ENCODE data around the gene JMJD4. TPM values are rescaled to one million over a fixed set of nuclear protein-coding genes. Genes with fewer than 3 reads are reported as not detected.

JMJD4 gene
- total RNA-seq, 1 experiment from 2014 or later, result 27.1 TPM

DNA sequence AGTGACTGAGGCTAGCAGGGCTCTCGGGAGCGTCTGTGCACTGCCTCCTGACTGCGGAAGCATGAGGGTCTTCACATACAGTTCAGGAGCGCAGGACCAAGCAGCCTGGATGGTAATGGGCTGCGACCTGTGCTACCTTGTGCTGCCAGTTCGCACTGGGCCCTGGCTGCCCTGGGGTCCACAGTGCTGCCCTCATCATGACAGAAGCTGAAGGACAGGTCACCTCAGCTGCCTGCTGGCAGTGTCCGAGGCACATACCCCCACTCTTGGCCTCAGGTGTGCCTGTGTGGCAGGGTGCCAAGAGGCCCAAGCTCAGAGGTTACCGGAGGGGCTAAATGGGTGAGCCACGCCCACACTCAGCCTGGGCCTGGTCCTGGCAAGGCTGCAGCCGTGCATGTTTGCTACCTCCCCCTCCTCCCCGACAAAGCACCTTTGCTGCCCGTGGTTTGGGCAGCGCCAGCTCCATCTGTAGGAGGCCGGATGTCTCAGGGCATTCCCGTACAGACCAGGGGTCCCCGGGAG is 4.4 kb downstream of the JMJD4 start:
- Histone ChIP-seq H3K4me3 (ENCODE audit: low read depth, low read length) (no peak overlapping the region), H3K27me3 (replicated peaks; ENCODE audit: control insufficient read depth, insufficient read depth, low read length) (no peaks in the 10 kb centered on the region), H3K9me3 (0 out of 2 replicates have a peak, but pooled peaks cover 4% of the 10 kb centered on the region), H3K4me1 (peaks cover 15% of the 10 kb centered on the region), H3K36me3 (ENCODE audit: control insufficient read depth, insufficient read depth, low read length) (0 out of 2 replicates have a peak, but pooled peaks cover 3% of the 10 kb centered on the region)
- no TSS peak for BruUV-seq (replicated peaks)
- no peak for DNase-seq
- TF ChIP-seq, protein P1, sequence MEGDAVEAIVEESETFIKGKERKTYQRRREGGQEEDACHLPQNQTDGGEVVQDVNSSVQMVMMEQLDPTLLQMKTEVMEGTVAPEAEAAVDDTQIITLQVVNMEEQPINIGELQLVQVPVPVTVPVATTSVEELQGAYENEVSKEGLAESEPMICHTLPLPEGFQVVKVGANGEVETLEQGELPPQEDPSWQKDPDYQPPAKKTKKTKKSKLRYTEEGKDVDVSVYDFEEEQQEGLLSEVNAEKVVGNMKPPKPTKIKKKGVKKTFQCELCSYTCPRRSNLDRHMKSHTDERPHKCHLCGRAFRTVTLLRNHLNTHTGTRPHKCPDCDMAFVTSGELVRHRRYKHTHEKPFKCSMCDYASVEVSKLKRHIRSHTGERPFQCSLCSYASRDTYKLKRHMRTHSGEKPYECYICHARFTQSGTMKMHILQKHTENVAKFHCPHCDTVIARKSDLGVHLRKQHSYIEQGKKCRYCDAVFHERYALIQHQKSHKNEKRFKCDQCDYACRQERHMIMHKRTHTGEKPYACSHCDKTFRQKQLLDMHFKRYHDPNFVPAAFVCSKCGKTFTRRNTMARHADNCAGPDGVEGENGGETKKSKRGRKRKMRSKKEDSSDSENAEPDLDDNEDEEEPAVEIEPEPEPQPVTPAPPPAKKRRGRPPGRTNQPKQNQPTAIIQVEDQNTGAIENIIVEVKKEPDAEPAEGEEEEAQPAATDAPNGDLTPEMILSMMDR (IDR thresholded peaks at IDR 0.05; ENCODE audit: insufficient read depth in 1 of 2, low read depth in 1 of 2, low read length in 1 of 2, severe bottlenecking in 1 of 2, unreplicated experiment in 1 of 2), result peak in 1 of 2 experiments; percentile 7
- intact Hi-C loops (cut with micrococcal nuclease; ENCODE audit: unreplicated experiment), result no loop called here
- Mint-ChIP-seq H3K27me3 (ENCODE audit: insufficient read depth, unreplicated experiment) (no peaks in the 10 kb centered on the region), H3K9me3 (ENCODE audit: unreplicated experiment) (no peaks in the 10 kb centered on the region), H3K4me3 (ENCODE audit: unreplicated experiment) (no peak overlapping the region), H3K36me3 (ENCODE audit: insufficient read depth, unreplicated experiment) (peaks cover 31% of the 10 kb centered on the region), H3K4me1 (ENCODE audit: low read depth, unreplicated experiment) (peaks cover 6% of the 10 kb centered on the region), H3K27ac (ENCODE audit: unreplicated experiment) (no peak overlapping the region)
- ChIA-PET CTCF (no interaction called here), POLR2A (no interaction called here)

GRCh38 chr1:227729881-227730629 is 5.0 kb downstream of the JMJD4 start:
- Histone ChIP-seq H3K27me3 (replicated peaks; ENCODE audit: control insufficient read depth, insufficient read depth, low read length) (no peaks in the 10 kb centered on the region), H3K4me1 (peaks cover 15% of the 10 kb centered on the region), H3K4me3 (ENCODE audit: low read depth, low read length) (no peak overlapping the region), H3K36me3 (ENCODE audit: control insufficient read depth, insufficient read depth, low read length) (0 out of 2 replicates have a peak, but pooled peaks cover 3% of the 10 kb centered on the region), H3K9me3 (0 out of 2 replicates have a peak, but pooled peaks cover 4% of the 10 kb centered on the region)
- ChIA-PET POLR2A (no interaction called here), CTCF (no interaction called here)
- TF ChIP-seq, protein P1 (IDR thresholded peaks at IDR 0.05; ENCODE audit: insufficient read depth in 1 of 2, low read depth in 1 of 2, low read length in 1 of 2, severe bottlenecking in 1 of 2, unreplicated experiment in 1 of 2), result peak; percentile 59 to 67
- intact Hi-C loops (cut with micrococcal nuclease; ENCODE audit: unreplicated experiment), result loop anchor here (10.0 kb wide), 1 partner anchor 245 kb away; no protein-coding TSS in a partner anchor
- H3K4me3 Mint-ChIP-seq (ENCODE audit: unreplicated experiment), result peak overlapping the region; percentile 29
- no peaks in the 10 kb centered on the region for H3K27me3 Mint-ChIP-seq (ENCODE audit: insufficient read depth, unreplicated experiment)
- peaks cover 29% of the 10 kb centered on the region for H3K36me3 Mint-ChIP-seq (ENCODE audit: insufficient read depth, unreplicated experiment)
- BruUV-seq (replicated peaks), result no TSS peak
- no peaks in the 10 kb centered on the region for H3K9me3 Mint-ChIP-seq (ENCODE audit: unreplicated experiment)
- DNase-seq, result peak in 1 of 2 experiments; percentile 40
- H3K27ac Mint-ChIP-seq (ENCODE audit: unreplicated experiment), result no peak overlapping the region
- peaks cover 6% of the 10 kb centered on the region for H3K4me1 Mint-ChIP-seq (ENCODE audit: low read depth, unreplicated experiment)

DNA sequence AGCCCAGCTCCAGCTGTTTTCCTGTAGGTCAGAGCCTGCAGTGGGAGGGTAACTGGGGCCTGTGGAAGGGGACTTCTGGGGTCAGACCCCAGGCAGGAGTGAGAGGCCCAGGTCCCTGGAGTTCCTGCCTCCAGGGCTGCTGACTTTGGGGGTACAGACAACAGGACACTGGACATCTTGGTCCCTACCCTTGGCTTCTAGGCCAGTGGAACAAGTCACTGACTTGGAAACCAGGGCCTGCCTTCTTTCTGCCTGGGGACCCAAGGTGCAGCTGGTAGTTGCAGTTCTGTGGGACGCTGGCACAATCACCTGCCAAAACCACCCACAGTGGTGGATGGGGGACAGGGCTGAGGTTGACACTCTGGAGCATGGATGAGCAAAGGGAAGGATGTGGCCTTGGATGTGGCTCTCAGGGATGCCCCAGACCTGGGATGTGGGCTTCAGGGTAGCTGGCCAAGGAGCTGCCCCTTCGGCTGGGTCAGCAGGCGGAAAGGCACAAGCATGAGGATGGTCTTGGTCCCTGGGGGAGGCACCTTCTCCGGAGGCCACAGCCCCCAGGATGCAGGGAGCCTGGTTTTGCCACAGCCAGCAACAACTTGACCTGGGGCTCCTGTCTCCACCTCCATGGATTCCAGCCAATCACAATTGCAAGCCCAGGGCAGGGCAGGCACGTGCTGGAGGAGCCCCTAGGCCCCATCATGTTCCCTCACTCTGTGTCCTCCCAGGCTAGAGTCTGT is 5.8 kb downstream of the JMJD4 start:
- peaks cover 4% of the 10 kb centered on the region for H3K9me3 Mint-ChIP-seq (ENCODE audit: unreplicated experiment)
- peaks cover 29% of the 10 kb centered on the region for H3K36me3 Mint-ChIP-seq (ENCODE audit: insufficient read depth, unreplicated experiment)
- H3K36me3 ChIP-seq (ENCODE audit: control insufficient read depth, insufficient read depth, low read length), result 0 out of 2 replicates have a peak, but pooled peaks cover 3% of the 10 kb centered on the region
- H3K4me1 ChIP-seq, result peaks cover 15% of the 10 kb centered on the region
- peak overlapping the region; percentile 46; the same call in 1 of the 2 replicates for H3K4me3 ChIP-seq (ENCODE audit: low read depth, low read length)
- TF ChIP-seq, protein P1 (IDR thresholded peaks at IDR 0.05; ENCODE audit: insufficient read depth in 1 of 2, low read depth in 1 of 2, low read length in 1 of 2, severe bottlenecking in 1 of 2, unreplicated experiment in 1 of 2), result no peak
- intact Hi-C loops (cut with micrococcal nuclease; ENCODE audit: unreplicated experiment), result loop anchor here (10.0 kb wide), 1 partner anchor 245 kb away; no protein-coding TSS in a partner anchor
- peak overlapping the region; percentile 48 for H3K27ac Mint-ChIP-seq (ENCODE audit: unreplicated experiment)
- H3K4me1 Mint-ChIP-seq (ENCODE audit: low read depth, unreplicated experiment), result peaks cover 6% of the 10 kb centered on the region
- peak in 1 of 2 experiments; percentile 10 for DNase-seq
- POLR2A ChIA-PET, result no interaction called here
- BruUV-seq (replicated peaks), result no TSS peak
- H3K27me3 Mint-ChIP-seq (ENCODE audit: insufficient read depth, unreplicated experiment), result no peaks in the 10 kb centered on the region
- peak overlapping the region; percentile 72 for H3K4me3 Mint-ChIP-seq (ENCODE audit: unreplicated experiment)
- CTCF ChIA-PET, result no interaction called here
- no peaks in the 10 kb centered on the region for H3K27me3 ChIP-seq (replicated peaks; ENCODE audit: control insufficient read depth, insufficient read depth, low read length)
- 0 out of 2 replicates have a peak, but pooled peaks cover 4% of the 10 kb centered on the region for H3K9me3 ChIP-seq

Measured in Caco-2 (cell line).